B cell (primary cell): ENCODE results near the gene SLC37A1. TPM values are rescaled to one million over a fixed set of nuclear protein-coding genes. Genes with fewer than 3 reads are reported as not detected.

Source experiments
- ATAC-seq: fragments of 200-7000 bp; cut with Tn5 transposase; one replicate; pipeline ENCODE4 v1.10.0; 2021; ENCODE audit warnings: low read depth, mild to moderate bottlenecking, moderate number of reproducible peaks, moderate library complexity
- CTCF ChIA-PET: fragments of 350-600 bp; sonication (Branson Sonifier 250); formaldehyde crosslinking; loops from one replicate; lab custom pipeline; 2021; ENCODE audit warnings: antibody characterized with exemption, inconsistent platforms; lab: Charles Lee
- POLR2A ChIA-PET: fragments of 350-600 bp; sonication (Branson Sonifier 250); formaldehyde crosslinking; loops from one replicate; lab custom pipeline; 2021; ENCODE audit warnings: antibody characterized with exemption; lab: Charles Lee
- DNase-seq: peaks from one replicate; pipeline ENCODE4 v3.0.0; 2013
- H2AFZ ChIP-seq: 2 replicates; pipeline ENCODE4 v1.6.1; 2012; ENCODE audit warnings: mild to moderate bottlenecking, low read depth, low read length; ENCODE audit not compliant: insufficient read depth, poor library complexity, severe bottlenecking
- H3K27ac ChIP-seq, 2 donors: 1 replicate in 1 of 2; 2 replicates in 1 of 2; pipeline ENCODE4 v1.5.1; 2012 to 2013; ENCODE audit warnings: low read length in 2 of 2, mild to moderate bottlenecking in 2 of 2, moderate library complexity in 1 of 2
- H3K27me3 ChIP-seq, 4 experiments: fragments of 200-600 bp in 1 of 4; sonication (generic) in 1 of 4; replicated peaks in 1 of 4; 1 replicate in 2 of 4; 2 replicates in 2 of 4; pipeline versions ENCODE4 v1.6.1 to v1.7.0; 2013 to 2016; ENCODE audit warnings: low read length in 3 of 4, mild to moderate bottlenecking in 2 of 4, mixed read lengths in 1 of 4, moderate library complexity in 1 of 4; ENCODE audit not compliant: insufficient read depth in 4 of 4, control insufficient read depth in 3 of 4; ENCODE audit errors: control extremely low read depth in 1 of 4
- H3K36me3 ChIP-seq, 2 experiments: replicated peaks in 1 of 2; 1 replicate in 1 of 2; 2 replicates in 1 of 2; pipeline versions ENCODE4 v1.6.1 to v1.7.1; 2013; ENCODE audit warnings: low read length in 1 of 2; ENCODE audit not compliant: insufficient read depth in 2 of 2, control insufficient read depth in 1 of 2; ENCODE audit errors: control extremely low read depth in 1 of 2, extremely low read depth in 1 of 2
- H3K4me1 ChIP-seq, 2 donors: fragments of 200-600 bp in 1 of 2; sonication (generic) in 1 of 2; 1 replicate in 1 of 2; 2 replicates in 1 of 2; pipeline versions ENCODE4 v1.5.1 to v1.6.1; 2013 to 2017; ENCODE audit warnings: low read length in 2 of 2; ENCODE audit not compliant: control insufficient read depth in 2 of 2, insufficient read depth in 2 of 2
- H3K4me2 ChIP-seq: replicated peaks from 2 replicates; pipeline ENCODE3; 2012; ENCODE audit warnings: mild to moderate bottlenecking, low read depth, low read length; ENCODE audit not compliant: poor library complexity, severe bottlenecking
- H3K4me3 ChIP-seq, 5 experiments: fragments of 200-600 bp in 1 of 5; sonication (generic) in 1 of 5; 1 replicate in 3 of 5; 2 replicates in 2 of 5; pipeline versions ENCODE4 v1.5.1 to v1.7.0; 2011 to 2016; ENCODE audit warnings: low read length in 4 of 5, mild to moderate bottlenecking in 4 of 5, low read depth in 2 of 5, control low read depth in 1 of 5, moderate library complexity in 1 of 5; ENCODE audit not compliant: insufficient read depth in 1 of 5; ENCODE audit errors: control extremely low read depth in 1 of 5, extremely low read depth in 1 of 5
- H3K79me2 ChIP-seq: fragments of 200-600 bp; sonication (generic); one replicate; pipeline ENCODE4 v1.6.0; 2016; ENCODE audit warnings: low read length; ENCODE audit not compliant: control insufficient read depth, insufficient read depth
- H3K9ac ChIP-seq: fragments of 200-600 bp; sonication (generic); 2 replicates; pipeline ENCODE4 v1.6.1; 2017; ENCODE audit warnings: mild to moderate bottlenecking, low read length, moderate library complexity
- H3K9me3 ChIP-seq, 3 donors: one replicate each; pipeline versions ENCODE4 v1.6.1 to v1.7.1; 2013; ENCODE audit warnings: low read length in 2 of 3; ENCODE audit not compliant: control insufficient read depth in 2 of 3, insufficient read depth in 1 of 3; ENCODE audit errors: control extremely low read depth in 1 of 3
- H4K20me1 ChIP-seq: 2 replicates; pipeline ENCODE4 v1.6.0; 2012; ENCODE audit warnings: mild to moderate bottlenecking, low read length; ENCODE audit not compliant: insufficient read depth, control insufficient read depth, poor library complexity, severe bottlenecking
- H3K27ac Mint-ChIP-seq: one replicate; pipeline ENCODE4 v1.8.0; 2021; ENCODE audit warnings: mixed read lengths
- H3K27me3 Mint-ChIP-seq: one replicate; pipeline ENCODE4 v1.8.0; 2021; ENCODE audit warnings: mixed read lengths
- H3K4me1 Mint-ChIP-seq: one replicate; pipeline ENCODE4 v1.8.0; 2021; ENCODE audit warnings: mixed read lengths
- H3K4me3 Mint-ChIP-seq: one replicate; pipeline ENCODE4 v1.8.0; 2021; ENCODE audit warnings: mixed read lengths
- H3K9me3 Mint-ChIP-seq: one replicate; pipeline ENCODE4 v1.8.0; 2022; ENCODE audit warnings: mixed read lengths; ENCODE audit not compliant: insufficient read depth
- EZH2 ChIP-seq: IDR thresholded peaks from 2 replicates; pipeline ENCODE4 v1.6.1; 2012; ENCODE audit warnings: borderline replicate concordance, low read depth, mild to moderate bottlenecking, moderate library complexity, low read length; ENCODE audit not compliant: insufficient read depth, poor library complexity, severe bottlenecking
- WGBS: methylation state at CpG from one replicate; pipeline ENCODE4 v1.1.5; 2013; ENCODE audit warnings: missing lambda C conversion rate; ENCODE audit not compliant: insufficient coverage; 5-methylcytosine and 5-hydroxymethylcytosine counted together
- intact Hi-C: fragments of 100-400 bp; cut with micrococcal nuclease; formaldehyde crosslinking; loops from one replicate; pipeline ENCODE4 v1.10.0; 2022
- polyA plus RNA-seq: library from polyadenylated mRNA; depleted of rRNA; stranded (reverse); fragments of >200 nt; gene quantifications from 2 replicates; pipeline ENCODE4 v1.2.3, GENCODE V29; 2012
- total RNA-seq, 2 donors: library from RNA; stranded (reverse); fragments of 120-200 nt in 1 of 2; gene quantifications; 1 replicate in 1 of 2; 2 replicates in 1 of 2; pipeline versions ENCODE4 v1.2.3 to v1.2.4, GENCODE V29; 2013 to 2022
- TF ChIP-seq, protein P1 (sequence below): fragments of 200-600 bp; IDR thresholded peaks from one replicate; pipeline ENCODE4 v1.8.0; 2022; ENCODE audit warnings: antibody characterized with exemption, mild to moderate bottlenecking

SLC37A1 gene
- total and polyA plus RNA-seq, 2 donors (not counting 1 experiment from before 2014, with no cell fraction given): 38.1 to 60.2 TPM

DNA sequence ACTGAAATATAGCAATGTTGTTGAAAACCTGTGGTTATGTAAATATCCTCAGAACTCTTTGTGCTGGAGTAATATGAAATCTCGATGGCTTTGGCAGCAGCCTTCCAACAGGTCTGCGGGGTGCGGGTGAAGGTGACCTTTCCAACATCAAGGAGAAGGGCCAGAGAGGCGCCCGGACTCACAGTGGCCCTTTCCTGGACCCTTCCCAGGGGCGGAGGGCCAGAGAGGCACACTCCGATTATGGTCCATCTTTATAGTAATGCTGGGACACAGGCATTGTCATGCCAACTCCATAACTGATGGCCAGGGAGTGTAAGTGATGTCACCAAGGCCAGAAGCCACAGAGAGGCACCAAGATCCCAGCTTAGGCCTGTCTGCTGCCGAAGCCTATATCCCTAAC is 18.1 kb downstream of the SLC37A1 start:
- H3K9me3 ChIP-seq: no peaks in the 10 kb centered on the region
- Mint-ChIP-seq H3K4me1 (peaks cover 90% of the 10 kb centered on the region), H3K9me3 (no peaks in the 10 kb centered on the region), H3K27ac (peak overlapping the region; percentile 76), H3K27me3 (no peaks in the 10 kb centered on the region), H3K4me3 (no peak overlapping the region)
- TF ChIP-seq EZH2: no peak
- TF ChIP-seq, protein P1, sequence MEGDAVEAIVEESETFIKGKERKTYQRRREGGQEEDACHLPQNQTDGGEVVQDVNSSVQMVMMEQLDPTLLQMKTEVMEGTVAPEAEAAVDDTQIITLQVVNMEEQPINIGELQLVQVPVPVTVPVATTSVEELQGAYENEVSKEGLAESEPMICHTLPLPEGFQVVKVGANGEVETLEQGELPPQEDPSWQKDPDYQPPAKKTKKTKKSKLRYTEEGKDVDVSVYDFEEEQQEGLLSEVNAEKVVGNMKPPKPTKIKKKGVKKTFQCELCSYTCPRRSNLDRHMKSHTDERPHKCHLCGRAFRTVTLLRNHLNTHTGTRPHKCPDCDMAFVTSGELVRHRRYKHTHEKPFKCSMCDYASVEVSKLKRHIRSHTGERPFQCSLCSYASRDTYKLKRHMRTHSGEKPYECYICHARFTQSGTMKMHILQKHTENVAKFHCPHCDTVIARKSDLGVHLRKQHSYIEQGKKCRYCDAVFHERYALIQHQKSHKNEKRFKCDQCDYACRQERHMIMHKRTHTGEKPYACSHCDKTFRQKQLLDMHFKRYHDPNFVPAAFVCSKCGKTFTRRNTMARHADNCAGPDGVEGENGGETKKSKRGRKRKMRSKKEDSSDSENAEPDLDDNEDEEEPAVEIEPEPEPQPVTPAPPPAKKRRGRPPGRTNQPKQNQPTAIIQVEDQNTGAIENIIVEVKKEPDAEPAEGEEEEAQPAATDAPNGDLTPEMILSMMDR: no peak
- H3K27me3 ChIP-seq: no peaks in the 10 kb centered on the region
- ATAC-seq (no peak), DNase-seq (no peak)
- H3K4me1 ChIP-seq: peaks cover 63 to 68% of the 10 kb centered on the region in 2 donors
- 97% methylated on average over 7 of the region's 8 CpGs for WGBS
- ChIA-PET CTCF (interaction anchor here (0.6 to 2.4 kb wide), 2 partner anchors 17 to 74 kb away, joined by 3 to 10 read pairs; partner anchors contain the start of gene SLC37A1), POLR2A (interaction anchor here (0.5 kb wide), 1 partner anchor 71 kb away, joined by 4 read pairs; no protein-coding TSS in a partner anchor)
- H3K27ac ChIP-seq: peak overlapping the region in 1 of 2 donors; percentile 88
- H3K36me3 ChIP-seq: peaks cover 0 to 17% of the 10 kb centered on the region in 2 experiments
- no peak overlapping the region for H3K4me3 ChIP-seq
- H4K20me1 ChIP-seq: no peaks in the 10 kb centered on the region
- H3K79me2 ChIP-seq: peaks cover 71% of the 10 kb centered on the region
- H3K4me2 ChIP-seq: no peak overlapping the region
- intact Hi-C loops: loop anchor here (10.0 kb wide), 1 partner anchor 607 kb away; no protein-coding TSS in a partner anchor
- H3K9ac ChIP-seq: no peak overlapping the region
- H2AFZ ChIP-seq: no peak overlapping the region

DNA sequence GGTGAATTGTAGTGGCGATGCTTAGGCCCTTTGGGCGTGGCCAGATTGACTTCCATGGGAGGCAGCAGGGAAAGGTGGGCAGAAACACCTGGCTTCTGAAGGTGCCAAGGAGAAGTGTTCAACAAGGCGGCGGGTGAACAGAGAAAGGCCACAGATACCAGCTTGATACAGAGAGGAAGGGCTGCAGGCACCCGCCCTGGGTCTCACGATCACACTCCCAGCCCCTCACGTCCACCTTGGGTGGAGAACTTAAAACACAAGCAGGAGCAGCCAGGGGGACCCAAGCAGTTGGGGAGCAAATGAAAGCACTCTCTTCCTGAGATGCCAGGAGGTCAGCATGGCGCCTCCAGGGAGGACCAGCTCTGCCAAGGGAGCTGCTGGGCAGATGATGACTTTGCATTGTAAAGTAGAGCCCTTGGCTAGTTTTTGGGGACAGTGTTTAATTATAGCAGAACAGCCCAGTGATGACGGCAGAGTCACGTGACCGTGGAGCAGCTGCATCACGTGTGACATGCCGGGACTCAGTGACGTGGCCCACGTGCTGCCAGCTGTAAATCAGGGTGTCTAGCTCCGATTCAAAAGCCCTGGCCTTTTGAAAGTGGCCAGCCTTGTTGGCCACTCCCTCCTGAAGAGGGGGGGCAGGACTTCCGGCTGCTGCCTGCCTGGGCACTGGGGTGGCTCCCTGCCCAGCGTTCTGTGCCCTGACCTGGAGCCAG is 19.0 kb downstream of the SLC37A1 start:
- Histone ChIP-seq H2AFZ (no peak overlapping the region), H3K4me3 (no peak overlapping the region), H3K9me3 (no peaks in the 10 kb centered on the region), H4K20me1 (no peaks in the 10 kb centered on the region), H3K4me2 (peak overlapping the region; percentile 73), H3K27ac (peak overlapping the region; percentile 72 to 88), H3K4me1 (peaks cover 61 to 66% of the 10 kb centered on the region in 2 donors), H3K36me3 (peaks cover 0 to 19% of the 10 kb centered on the region in 2 experiments), H3K27me3 (no peaks in the 10 kb centered on the region), H3K9ac (no peak overlapping the region), H3K79me2 (peaks cover 70% of the 10 kb centered on the region)
- CTCF ChIA-PET: interaction anchor here (2.4 kb wide), 1 partner anchor 18 kb away, joined by 10 read pairs; the partner anchor contains the start of gene SLC37A1
- ATAC-seq: peak; percentile 18
- no peaks in the 10 kb centered on the region for H3K27me3 Mint-ChIP-seq
- POLR2A ChIA-PET: interaction anchor here (0.5 kb wide), 2 partner anchors 72 to 299 kb away, joined by 3 to 4 read pairs; no protein-coding TSS in a partner anchor
- intact Hi-C loops: loop anchor here (10.0 kb wide), 1 partner anchor 608 kb away; no protein-coding TSS in a partner anchor
- DNase-seq: peak; percentile 75
- H3K4me1 Mint-ChIP-seq: peaks cover 89% of the 10 kb centered on the region
- TF ChIP-seq, protein P1: no peak
- no peak for TF ChIP-seq EZH2
- 43% methylated on average over 16 of the region's 18 CpGs for WGBS
- H3K27ac Mint-ChIP-seq: peak overlapping the region; percentile 94
- H3K9me3 Mint-ChIP-seq: no peaks in the 10 kb centered on the region
- peak overlapping the region; percentile 72 for H3K4me3 Mint-ChIP-seq
